ENCODE results near the gene MYLK4.

The MYLK4 gene

DNA sequence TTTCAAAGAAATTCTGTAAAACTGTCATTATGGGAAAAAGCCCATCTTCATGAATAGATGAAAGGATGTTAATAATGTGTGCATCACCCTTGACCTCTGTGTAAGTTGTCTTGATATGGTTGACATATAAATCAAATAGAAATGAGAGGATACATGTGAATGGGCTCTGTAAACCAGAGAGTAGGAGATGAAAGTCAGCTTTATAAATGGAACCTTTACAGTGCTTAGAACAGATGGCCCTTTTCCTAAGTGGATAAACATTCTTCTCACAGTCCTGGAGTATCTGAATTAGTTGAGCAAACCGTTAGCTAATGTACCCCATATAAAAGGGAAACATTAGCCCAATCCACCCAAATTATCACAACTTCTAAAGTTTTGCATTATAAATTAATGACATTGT lies 57.5 kb downstream of the MYLK4 start:
- TF ChIP-seq, protein P1, sequence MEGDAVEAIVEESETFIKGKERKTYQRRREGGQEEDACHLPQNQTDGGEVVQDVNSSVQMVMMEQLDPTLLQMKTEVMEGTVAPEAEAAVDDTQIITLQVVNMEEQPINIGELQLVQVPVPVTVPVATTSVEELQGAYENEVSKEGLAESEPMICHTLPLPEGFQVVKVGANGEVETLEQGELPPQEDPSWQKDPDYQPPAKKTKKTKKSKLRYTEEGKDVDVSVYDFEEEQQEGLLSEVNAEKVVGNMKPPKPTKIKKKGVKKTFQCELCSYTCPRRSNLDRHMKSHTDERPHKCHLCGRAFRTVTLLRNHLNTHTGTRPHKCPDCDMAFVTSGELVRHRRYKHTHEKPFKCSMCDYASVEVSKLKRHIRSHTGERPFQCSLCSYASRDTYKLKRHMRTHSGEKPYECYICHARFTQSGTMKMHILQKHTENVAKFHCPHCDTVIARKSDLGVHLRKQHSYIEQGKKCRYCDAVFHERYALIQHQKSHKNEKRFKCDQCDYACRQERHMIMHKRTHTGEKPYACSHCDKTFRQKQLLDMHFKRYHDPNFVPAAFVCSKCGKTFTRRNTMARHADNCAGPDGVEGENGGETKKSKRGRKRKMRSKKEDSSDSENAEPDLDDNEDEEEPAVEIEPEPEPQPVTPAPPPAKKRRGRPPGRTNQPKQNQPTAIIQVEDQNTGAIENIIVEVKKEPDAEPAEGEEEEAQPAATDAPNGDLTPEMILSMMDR (IDR thresholded peaks at IDR 0.05; ENCODE audit: low read depth, low read length, poor library complexity, severe bottlenecking): no peak
- no peak for TF ChIP-seq EZH2phosphoT487 (IDR thresholded peaks at IDR 0.05; ENCODE audit: borderline replicate concordance, low read length)

DNA sequence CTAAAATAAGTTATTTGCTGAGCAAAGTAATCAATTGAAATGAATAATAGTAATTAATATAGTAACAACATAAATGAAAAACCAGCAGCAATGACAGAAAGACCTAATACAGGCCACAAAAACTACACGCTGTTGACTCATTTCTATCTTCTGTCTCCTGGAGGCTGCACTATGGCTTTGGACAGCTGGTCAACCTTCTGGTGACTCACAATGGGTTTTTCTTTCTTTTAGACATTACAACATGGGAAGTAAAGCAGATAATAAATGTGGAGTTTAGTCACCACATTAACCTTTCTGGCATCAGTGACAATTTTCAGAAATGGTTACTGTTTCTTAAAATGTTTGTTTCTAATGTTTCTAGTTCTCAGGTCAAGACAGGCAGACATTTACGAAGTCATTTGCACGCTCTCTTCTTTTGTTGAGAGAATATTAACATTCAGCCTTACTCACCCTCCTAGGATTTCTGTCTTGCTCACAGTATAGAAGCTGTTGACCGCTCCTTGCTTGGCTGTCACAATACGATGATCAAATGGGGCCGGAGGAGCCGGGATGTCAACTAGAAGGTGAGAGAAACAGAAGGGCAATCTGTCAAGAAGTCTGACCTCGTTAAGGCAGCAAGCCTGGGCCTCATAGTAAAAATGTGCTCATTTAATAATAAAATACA lies 62.2 kb downstream of the MYLK4 start:
- Histone ChIP-seq H3K27me3 (ENCODE audit: control insufficient read depth, low read length) (no peaks in the 10 kb centered on the region), H3K4me1 (ENCODE audit: control insufficient read depth, low read length) (no peaks in the 10 kb centered on the region), H3K4me3 (ENCODE audit: low read length) (no peak overlapping the region), H3K36me3 (ENCODE audit: control insufficient read depth, low read length) (no peaks in the 10 kb centered on the region), H4K20me1 (ENCODE audit: control insufficient read depth, insufficient read depth, low read depth, low read length) (no peaks in the 10 kb centered on the region), H3K27ac (ENCODE audit: low read depth, low read length) (no peak overlapping the region), H3K79me2 (ENCODE audit: control insufficient read depth, low read length) (no peaks in the 10 kb centered on the region), H3K4me2 (ENCODE audit: low read length) (no peak overlapping the region), H3K9me2 (replicated peaks; ENCODE audit: control insufficient read depth, low read length) (no peaks in the 10 kb centered on the region), H3K9me3 (ENCODE audit: control insufficient read depth, insufficient read depth, low read length) (no peaks in the 10 kb centered on the region), H3F3A (ENCODE audit: control insufficient read depth, insufficient read depth) (no peaks in the 10 kb centered on the region)
- TF ChIP-seq EZH2phosphoT487 (IDR thresholded peaks at IDR 0.05; ENCODE audit: borderline replicate concordance, low read length): no peak
- TF ChIP-seq, protein P1 (IDR thresholded peaks at IDR 0.05; ENCODE audit: low read depth, low read length, poor library complexity, severe bottlenecking): no peak

More for the DNA sequence above, 57.5 kb downstream of the MYLK4 start:
- no peaks in the 10 kb centered on the region for H3K9me3 ChIP-seq (ENCODE audit: control insufficient read depth, insufficient read depth, low read length)
- no peaks in the 10 kb centered on the region for H4K20me1 ChIP-seq (ENCODE audit: control insufficient read depth, insufficient read depth, low read depth, low read length)
- no peaks in the 10 kb centered on the region for H3K27me3 ChIP-seq (ENCODE audit: control insufficient read depth, low read length)
- H3K4me3 ChIP-seq (ENCODE audit: low read length): no peak overlapping the region
- no peaks in the 10 kb centered on the region for H3K9me2 ChIP-seq (replicated peaks; ENCODE audit: control insufficient read depth, low read length)
- H3F3A ChIP-seq (ENCODE audit: control insufficient read depth, insufficient read depth): no peaks in the 10 kb centered on the region
- H3K27ac ChIP-seq (ENCODE audit: low read depth, low read length): no peak overlapping the region
- H3K4me1 ChIP-seq (ENCODE audit: control insufficient read depth, low read length): no peaks in the 10 kb centered on the region
- H3K79me2 ChIP-seq (ENCODE audit: control insufficient read depth, low read length): no peaks in the 10 kb centered on the region
- no peaks in the 10 kb centered on the region for H3K36me3 ChIP-seq (ENCODE audit: control insufficient read depth, low read length)
- no peak overlapping the region for H3K4me2 ChIP-seq (ENCODE audit: low read length)

DNA sequence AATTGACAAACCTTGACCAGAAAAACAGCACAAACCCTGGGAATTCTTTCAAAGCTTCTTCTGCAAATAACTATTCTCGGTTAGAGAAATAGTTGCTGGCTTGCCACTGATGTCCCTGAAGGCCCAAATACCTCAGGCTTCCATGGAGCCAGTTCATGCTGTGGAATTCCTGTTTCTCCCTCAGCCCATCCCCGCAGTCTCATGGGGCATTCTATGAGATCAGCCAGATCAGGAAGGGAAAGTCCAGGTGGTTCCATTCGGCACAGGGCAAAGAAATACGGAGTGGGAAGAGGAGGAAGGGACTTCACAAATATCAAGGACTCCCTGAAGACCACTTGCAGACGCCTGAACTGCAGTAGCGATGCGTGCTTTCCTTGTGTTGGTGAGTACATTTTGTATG lies 63.3 kb downstream of the MYLK4 start:
- no peak overlapping the region for H3K27ac ChIP-seq (ENCODE audit: low read depth, low read length)
- TF ChIP-seq EZH2phosphoT487 (IDR thresholded peaks at IDR 0.05; ENCODE audit: borderline replicate concordance, low read length): no peak
- TF ChIP-seq, protein P1 (IDR thresholded peaks at IDR 0.05; ENCODE audit: low read depth, low read length, poor library complexity, severe bottlenecking): no peak
- H3K9me3 ChIP-seq (ENCODE audit: control insufficient read depth, insufficient read depth, low read length): no peaks in the 10 kb centered on the region
- no peaks in the 10 kb centered on the region for H3K36me3 ChIP-seq (ENCODE audit: control insufficient read depth, low read length)
- no peaks in the 10 kb centered on the region for H3K79me2 ChIP-seq (ENCODE audit: control insufficient read depth, low read length)
- H3K4me3 ChIP-seq (ENCODE audit: low read length): no peak overlapping the region
- no peaks in the 10 kb centered on the region for H3K27me3 ChIP-seq (ENCODE audit: control insufficient read depth, low read length)
- H3K4me1 ChIP-seq (ENCODE audit: control insufficient read depth, low read length): no peaks in the 10 kb centered on the region
- H3K9me2 ChIP-seq (replicated peaks; ENCODE audit: control insufficient read depth, low read length): no peaks in the 10 kb centered on the region
- H3F3A ChIP-seq (ENCODE audit: control insufficient read depth, insufficient read depth): no peaks in the 10 kb centered on the region
- H4K20me1 ChIP-seq (ENCODE audit: control insufficient read depth, insufficient read depth, low read depth, low read length): no peaks in the 10 kb centered on the region
- H3K4me2 ChIP-seq (ENCODE audit: low read length): no peak overlapping the region
